ENCODE measurements around the gene PIP4K2A. TPM values are rescaled to one million over a fixed set of nuclear protein-coding genes. Genes with fewer than 3 reads are reported as not detected.
"Not testable (repeated sequence)": the region's sequence is repeated elsewhere in the genome, so short reads cannot be mapped to it uniquely, and the experiment has no call there.

PIP4K2A gene
- total and polyA plus RNA-seq, 5 donors from 2014 or later, result 41.3 to 156 (median 55.2) TPM

GRCh38 chr10:22508214-22508613 lies 206.2 kb downstream of the PIP4K2A start:
- not testable (repeated sequence) for H3K36me3 Mint-ChIP-seq; H3K4me3 ChIP-seq (ENCODE audit: low read depth, low read length); H3K4me1 Mint-ChIP-seq; H3K36me3 ChIP-seq (ENCODE audit: control insufficient read depth, insufficient read depth, low read length); DNase-seq; H3K4me3 Mint-ChIP-seq; H3K27me3 ChIP-seq (ENCODE audit: control insufficient read depth, insufficient read depth, low read length); H3K4me1 ChIP-seq (ENCODE audit: control insufficient read depth, insufficient read depth, low read length, poor library complexity, severe bottlenecking); H3K27ac ChIP-seq (ENCODE audit: insufficient read depth, low read length, poor library complexity, severe bottlenecking); ATAC-seq (ENCODE audit: low read depth in 2 of 2); H3K9me3 ChIP-seq (ENCODE audit: control insufficient read depth in 2 of 2, low read length in 2 of 2)
- Mint-ChIP-seq H3K27ac (peak overlapping the region in 1 of 3 donors; percentile 21), H3K27me3 (peaks cover 50% of the 10 kb centered on the region), H3K9me3 (peaks cover 1 to 21% (median 5%) of the 10 kb centered on the region in 7 donors)

- Histone ChIP-seq H3K36me3 (ENCODE audit: control insufficient read depth, insufficient read depth, low read length) (no peaks in the 10 kb centered on the region), H3K4me3 (ENCODE audit: low read depth, low read length) (no peak overlapping the region), H3K27me3 (ENCODE audit: control insufficient read depth, insufficient read depth, low read length) (peaks cover 9% of the 10 kb centered on the region), H3K27ac (ENCODE audit: insufficient read depth, low read length, poor library complexity, severe bottlenecking) (no peak overlapping the region), H3K9me3 (ENCODE audit: control insufficient read depth in 2 of 2, low read length in 2 of 2) (no peaks in the 10 kb centered on the region), H3K4me1 (ENCODE audit: control insufficient read depth, insufficient read depth, low read length, poor library complexity, severe bottlenecking) (no peaks in the 10 kb centered on the region)
- Mint-ChIP-seq H3K9me3 (peaks cover 0 to 9% (median 5%) of the 10 kb centered on the region in 7 donors), H3K27me3 (peaks cover 39% of the 10 kb centered on the region), H3K4me1 (peaks cover 3 to 10% (median 5%) of the 10 kb centered on the region in 4 donors), H3K27ac (no peak overlapping the region), H3K36me3 (no peaks in the 10 kb centered on the region), H3K4me3 (no peak overlapping the region)
- DNase-seq (peak in 1 of 3 donors; percentile 8), ATAC-seq (ENCODE audit: low read depth in 2 of 2) (peak; percentile 65 to 81)
Observed at GRCh38 chr10:22505911-22506685, 208.3 kb downstream of the PIP4K2A start.

GRCh38 chr10:22504766-22505165 lies 209.6 kb downstream of the PIP4K2A start:
- H3K4me3 ChIP-seq (ENCODE audit: low read depth, low read length), result no peak overlapping the region
- no peak for ATAC-seq (ENCODE audit: low read depth in 2 of 2)

GRCh38 chr10:22503315-22504088 lies 210.9 kb downstream of the PIP4K2A start:
- H3K4me1 ChIP-seq (ENCODE audit: control insufficient read depth, insufficient read depth, low read length, poor library complexity, severe bottlenecking), result no peaks in the 10 kb centered on the region
- Mint-ChIP-seq H3K27me3 (peaks cover 27% of the 10 kb centered on the region), H3K4me1 (peaks cover 3 to 10% (median 5%) of the 10 kb centered on the region in 4 donors), H3K27ac (no peak overlapping the region), H3K4me3 (no peak overlapping the region), H3K9me3 (peaks cover 0 to 6% (median 0%) of the 10 kb centered on the region in 7 donors), H3K36me3 (no peaks in the 10 kb centered on the region)
- DNase-seq, result no peak
- H3K27me3 ChIP-seq (ENCODE audit: control insufficient read depth, insufficient read depth, low read length), result peaks cover 9% of the 10 kb centered on the region
- no peak overlapping the region for H3K27ac ChIP-seq (ENCODE audit: insufficient read depth, low read length, poor library complexity, severe bottlenecking)
- ATAC-seq (ENCODE audit: low read depth in 2 of 2), result no peak
- H3K36me3 ChIP-seq (ENCODE audit: control insufficient read depth, insufficient read depth, low read length), result no peaks in the 10 kb centered on the region
- no peak overlapping the region for H3K4me3 ChIP-seq (ENCODE audit: low read depth, low read length)
- no peaks in the 10 kb centered on the region for H3K9me3 ChIP-seq (ENCODE audit: control insufficient read depth in 2 of 2, low read length in 2 of 2)

More at GRCh38 chr10:22504766-22505165, 209.6 kb downstream of the PIP4K2A start:
- Mint-ChIP-seq H3K4me1 (peaks cover 3 to 10% (median 5%) of the 10 kb centered on the region in 4 donors), H3K27ac (no peak overlapping the region), H3K4me3 (no peak overlapping the region), H3K9me3 (peaks cover 0 to 9% (median under 1%) of the 10 kb centered on the region in 7 donors), H3K27me3 (peaks cover 35% of the 10 kb centered on the region), H3K36me3 (no peaks in the 10 kb centered on the region)
- Histone ChIP-seq H3K36me3 (ENCODE audit: control insufficient read depth, insufficient read depth, low read length) (no peaks in the 10 kb centered on the region), H3K9me3 (ENCODE audit: control insufficient read depth in 2 of 2, low read length in 2 of 2) (no peaks in the 10 kb centered on the region), H3K4me1 (ENCODE audit: control insufficient read depth, insufficient read depth, low read length, poor library complexity, severe bottlenecking) (no peaks in the 10 kb centered on the region), H3K27me3 (ENCODE audit: control insufficient read depth, insufficient read depth, low read length) (peaks cover 9% of the 10 kb centered on the region), H3K27ac (ENCODE audit: insufficient read depth, low read length, poor library complexity, severe bottlenecking) (no peak overlapping the region)
- DNase-seq, result no peak

- peaks cover 25% of the 10 kb centered on the region for H3K27me3 Mint-ChIP-seq
- ATAC-seq (ENCODE audit: low read depth in 2 of 2) (no peak), DNase-seq (no peak)
- Histone ChIP-seq H3K27me3 (ENCODE audit: control insufficient read depth, insufficient read depth, low read length) (peaks cover 8% of the 10 kb centered on the region), H3K9me3 (ENCODE audit: control insufficient read depth in 2 of 2, low read length in 2 of 2) (no peaks in the 10 kb centered on the region), H3K27ac (ENCODE audit: insufficient read depth, low read length, poor library complexity, severe bottlenecking) (no peak overlapping the region), H3K36me3 (ENCODE audit: control insufficient read depth, insufficient read depth, low read length) (no peaks in the 10 kb centered on the region), H3K4me1 (ENCODE audit: control insufficient read depth, insufficient read depth, low read length, poor library complexity, severe bottlenecking) (no peaks in the 10 kb centered on the region), H3K4me3 (ENCODE audit: low read depth, low read length) (no peak overlapping the region)
- H3K4me1 Mint-ChIP-seq, result peaks cover 3 to 6% (median 4%) of the 10 kb centered on the region in 4 donors
- H3K9me3 Mint-ChIP-seq, result peaks cover 0 to 6% (median 0%) of the 10 kb centered on the region in 7 donors
- no peak overlapping the region for H3K27ac Mint-ChIP-seq
- no peaks in the 10 kb centered on the region for H3K36me3 Mint-ChIP-seq
- no peak overlapping the region for H3K4me3 Mint-ChIP-seq
Observed at GRCh38 chr10:22501863-22502262, 212.5 kb downstream of the PIP4K2A start.

GRCh38 chr10:22501413-22501812 lies 213.0 kb downstream of the PIP4K2A start:
- peaks cover 0 to 6% (median 0%) of the 10 kb centered on the region in 7 donors for H3K9me3 Mint-ChIP-seq
- H3K4me1 ChIP-seq (ENCODE audit: control insufficient read depth, insufficient read depth, low read length, poor library complexity, severe bottlenecking), result no peaks in the 10 kb centered on the region
- DNase-seq, result no peak
- no peaks in the 10 kb centered on the region for H3K36me3 ChIP-seq (ENCODE audit: control insufficient read depth, insufficient read depth, low read length)
- no peak overlapping the region for H3K4me3 ChIP-seq (ENCODE audit: low read depth, low read length)
- no peak overlapping the region for H3K27ac Mint-ChIP-seq
- H3K9me3 ChIP-seq (ENCODE audit: control insufficient read depth in 2 of 2, low read length in 2 of 2), result no peaks in the 10 kb centered on the region
- peaks cover 8% of the 10 kb centered on the region for H3K27me3 ChIP-seq (ENCODE audit: control insufficient read depth, insufficient read depth, low read length)
- H3K27ac ChIP-seq (ENCODE audit: insufficient read depth, low read length, poor library complexity, severe bottlenecking), result no peak overlapping the region
- peaks cover 24% of the 10 kb centered on the region for H3K27me3 Mint-ChIP-seq
- H3K4me3 Mint-ChIP-seq, result no peak overlapping the region
- H3K4me1 Mint-ChIP-seq, result peaks cover 3 to 5% (median 4%) of the 10 kb centered on the region in 4 donors
- no peaks in the 10 kb centered on the region for H3K36me3 Mint-ChIP-seq
- no peak for ATAC-seq (ENCODE audit: low read depth in 2 of 2)

GRCh38 chr10:22500656-22501340 lies 213.6 kb downstream of the PIP4K2A start:
- Mint-ChIP-seq H3K27ac (no peak overlapping the region), H3K4me1 (no peaks in the 10 kb centered on the region), H3K9me3 (peaks cover 0 to 4% (median 0%) of the 10 kb centered on the region in 7 donors), H3K36me3 (no peaks in the 10 kb centered on the region), H3K27me3 (peaks cover 21% of the 10 kb centered on the region), H3K4me3 (no peak overlapping the region)
- Histone ChIP-seq H3K27ac (ENCODE audit: insufficient read depth, low read length, poor library complexity, severe bottlenecking) (no peak overlapping the region), H3K4me1 (ENCODE audit: control insufficient read depth, insufficient read depth, low read length, poor library complexity, severe bottlenecking) (no peaks in the 10 kb centered on the region), H3K9me3 (ENCODE audit: control insufficient read depth in 2 of 2, low read length in 2 of 2) (no peaks in the 10 kb centered on the region), H3K4me3 (ENCODE audit: low read depth, low read length) (no peak overlapping the region), H3K36me3 (ENCODE audit: control insufficient read depth, insufficient read depth, low read length) (no peaks in the 10 kb centered on the region), H3K27me3 (ENCODE audit: control insufficient read depth, insufficient read depth, low read length) (peaks cover 6% of the 10 kb centered on the region)
- no peak for ATAC-seq (ENCODE audit: low read depth in 2 of 2)
- no peak for DNase-seq

All from CD4-positive, CD25-positive, alpha-beta regulatory T cell (primary cell).